Bronchial smooth muscle cell (primary cell): Measurements from ENCODE around the gene UBE2D1. TPM values are rescaled to one million over a fixed set of nuclear protein-coding genes. Genes with fewer than 3 reads are reported as not detected.

ENCODE experiments used
- total RNA-seq: library from RNA; depleted of rRNA; stranded (reverse); fragments of >200 nt; gene quantifications from 2 replicates; pipeline ENCODE4 v1.2.1, GENCODE V29; 2014

UBE2D1 gene
- 5.8 and 8.5 TPM in 2 replicates for total RNA-seq

DNA sequence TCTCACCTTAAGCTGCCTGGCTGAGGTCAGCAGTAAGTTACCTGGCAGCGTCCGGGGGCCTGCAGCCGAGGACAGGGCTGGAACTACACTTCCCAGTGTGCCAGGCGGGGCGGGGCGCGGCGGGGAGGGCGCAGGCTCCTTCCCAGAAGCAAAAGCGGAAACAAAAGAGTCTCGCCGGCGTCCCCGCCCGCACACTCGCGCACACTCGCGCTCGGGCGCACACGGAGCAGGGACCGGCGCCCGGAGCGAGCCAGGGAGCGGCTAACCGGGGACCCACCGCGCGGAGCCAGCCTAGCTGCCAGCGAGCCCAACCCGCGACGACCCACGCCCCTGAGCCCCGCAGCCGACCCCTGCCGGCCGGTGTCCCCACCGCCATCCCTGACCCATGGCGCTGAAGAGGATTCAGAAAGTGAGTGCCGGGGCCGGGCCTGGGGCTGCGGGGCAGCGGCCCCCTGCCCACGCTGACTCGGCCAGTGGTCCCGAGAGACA is at the start of gene UBE2D1:
Gene UBE2D1, plus strand, starts transcription at position 190 of the 489 bp plus-strand sequence. Its CDS starts 196 bp downstream, at position 386.

DNA sequence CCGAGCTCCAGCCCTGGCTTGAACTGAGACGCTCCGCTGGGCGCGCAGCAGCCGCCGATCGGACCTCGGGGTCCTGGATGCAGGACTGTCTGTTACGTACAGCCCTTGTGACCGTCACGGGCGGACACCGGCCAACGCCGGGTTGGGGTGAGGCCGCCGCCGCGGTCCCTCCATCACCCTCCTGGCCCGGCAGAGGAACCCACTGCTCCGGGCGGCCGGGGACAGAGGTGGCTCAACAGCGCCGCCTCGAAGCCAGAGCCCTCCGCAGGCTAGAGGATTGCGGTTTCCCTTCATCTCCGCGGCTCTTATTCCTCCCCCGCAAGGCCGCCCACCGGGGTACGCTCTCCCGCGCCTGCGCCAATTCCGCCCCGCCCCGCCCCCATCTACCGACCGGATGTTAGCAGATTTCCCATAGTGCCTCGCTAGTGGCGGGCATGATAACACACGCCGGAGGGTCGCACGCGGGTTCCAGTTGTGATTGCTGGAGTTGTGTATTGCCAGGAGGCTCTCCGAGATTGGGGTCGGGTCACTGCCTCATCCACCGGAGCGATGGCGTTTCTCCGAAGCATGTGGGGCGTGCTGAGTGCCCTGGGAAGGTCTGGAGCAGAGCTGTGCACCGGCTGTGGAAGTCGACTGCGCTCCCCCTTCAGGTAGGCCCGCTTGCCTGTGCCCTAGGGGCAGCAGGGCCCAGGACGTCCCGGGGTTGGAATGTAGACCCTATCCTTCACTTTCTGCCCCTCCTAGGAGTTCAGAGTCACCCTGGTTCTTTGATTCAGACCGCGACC is 50.4 kb downstream of the UBE2D1 start, which contains the start of gene TFAM:
Gene TFAM, plus strand, starts transcription at position 412 of the 785 bp plus-strand sequence. Its CDS starts 138 bp downstream, at position 550.

Other genes starting within 250 kb of the UBE2D1 start
- 1.9 and 5.5 TPM in 2 replicates for gene IPMK, start 67.1 kb upstream of the UBE2D1 start, total RNA-seq
- gene CISD1, start 65.8 kb upstream of the UBE2D1 start, total RNA-seq, result 13.2 and 15.8 TPM in 2 replicates
- 15.5 and 19.1 TPM in 2 replicates for gene TFAM, start 50.4 kb downstream of the UBE2D1 start, total RNA-seq
- 74.9 and 78.8 TPM in 2 replicates for gene BICC1, start 177.9 kb downstream of the UBE2D1 start, total RNA-seq